Duodenal mucosa (tissue), 2 donors: ENCODE results near the gene UNC13A.

Experiments used
- H3K27ac ChIP-seq: one replicate; pipeline ENCODE4 v1.7.0; 2013; ENCODE audit warnings: low read depth, low read length
- H3K27me3 ChIP-seq, 2 donors: one replicate each; pipeline ENCODE4 v1.7.0; 2013; ENCODE audit warnings: low read length in 2 of 2, control low read depth in 1 of 2; ENCODE audit not compliant: insufficient read depth in 2 of 2, control insufficient read depth in 1 of 2
- H3K36me3 ChIP-seq, 2 donors: one replicate each; pipeline ENCODE4 v1.7.0; 2013; ENCODE audit warnings: low read length in 2 of 2, control low read depth in 1 of 2; ENCODE audit not compliant: insufficient read depth in 2 of 2, control insufficient read depth in 1 of 2
- H3K4me1 ChIP-seq, 2 donors: one replicate each; pipeline ENCODE4 v1.7.0; 2013; ENCODE audit warnings: low read length in 2 of 2, control low read depth in 1 of 2; ENCODE audit not compliant: insufficient read depth in 2 of 2, control insufficient read depth in 1 of 2
- H3K4me3 ChIP-seq, 2 donors: one replicate each; pipeline ENCODE4 v1.7.0; 2013; ENCODE audit warnings: low read length in 2 of 2, low read depth in 1 of 2
- H3K9ac ChIP-seq, 2 donors: one replicate each; pipeline ENCODE4 v1.7.0; 2013; ENCODE audit warnings: low read length in 2 of 2, low read depth in 1 of 2
- H3K9me3 ChIP-seq, 2 donors: one replicate each; pipeline ENCODE4 v1.7.0; 2013; ENCODE audit warnings: low read length in 2 of 2, control low read depth in 1 of 2; ENCODE audit not compliant: control insufficient read depth in 1 of 2

UNC13A gene

DNA sequence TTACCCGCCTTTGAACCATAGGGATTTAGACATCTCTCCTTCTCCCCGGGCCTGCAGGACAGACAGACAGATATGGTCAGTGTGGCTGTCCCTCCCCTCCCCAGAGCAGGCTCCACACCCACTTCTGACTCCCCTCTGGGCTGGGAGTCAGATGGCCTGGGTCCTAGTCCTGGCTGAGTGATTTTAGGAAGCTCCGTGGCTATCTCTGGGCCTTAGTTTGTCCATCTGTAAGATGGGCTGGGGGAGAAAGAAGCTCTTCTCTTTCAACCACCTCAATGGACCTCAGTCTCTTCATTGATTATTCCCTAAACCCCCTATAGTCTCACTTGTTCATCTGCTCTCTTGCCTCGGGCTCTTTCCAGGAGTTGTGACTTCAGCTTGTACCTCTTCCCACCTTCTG is 35.5 kb downstream of the UNC13A start:
- no peak overlapping the region for H3K27ac ChIP-seq
- no peaks in the 10 kb centered on the region for H3K4me1 ChIP-seq
- H3K9ac ChIP-seq: no peak overlapping the region
- H3K27me3 ChIP-seq: peaks cover 0 to 3% of the 10 kb centered on the region in 2 donors
- H3K4me3 ChIP-seq: no peak overlapping the region
- no peaks in the 10 kb centered on the region for H3K36me3 ChIP-seq
- peaks cover 0 to 3% of the 10 kb centered on the region in 2 donors for H3K9me3 ChIP-seq

DNA sequence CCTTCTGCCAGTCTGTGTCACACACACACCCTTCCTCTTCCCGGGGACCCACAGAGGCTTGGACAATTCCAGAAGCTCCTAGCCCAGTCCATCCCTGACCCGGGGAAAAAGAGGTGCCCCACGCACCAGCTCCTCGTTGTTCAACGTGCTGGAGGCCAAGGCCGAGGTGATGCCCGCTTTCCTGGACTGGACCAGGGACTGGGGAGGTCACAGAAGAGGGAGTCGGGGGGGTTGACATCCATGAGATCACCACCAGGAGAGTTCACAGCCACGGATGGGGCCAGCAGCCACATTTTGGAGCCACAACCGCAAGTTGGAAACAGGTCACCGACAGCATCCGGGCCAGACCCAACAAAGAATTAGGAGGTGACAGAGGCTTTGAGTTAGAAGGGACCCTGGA is 39.4 kb downstream of the UNC13A start:
- H3K9ac ChIP-seq: no peak overlapping the region
- no peaks in the 10 kb centered on the region for H3K4me1 ChIP-seq
- no peaks in the 10 kb centered on the region for H3K27me3 ChIP-seq
- no peaks in the 10 kb centered on the region for H3K9me3 ChIP-seq
- H3K27ac ChIP-seq: no peak overlapping the region
- no peak overlapping the region for H3K4me3 ChIP-seq
- no peaks in the 10 kb centered on the region for H3K36me3 ChIP-seq

DNA sequence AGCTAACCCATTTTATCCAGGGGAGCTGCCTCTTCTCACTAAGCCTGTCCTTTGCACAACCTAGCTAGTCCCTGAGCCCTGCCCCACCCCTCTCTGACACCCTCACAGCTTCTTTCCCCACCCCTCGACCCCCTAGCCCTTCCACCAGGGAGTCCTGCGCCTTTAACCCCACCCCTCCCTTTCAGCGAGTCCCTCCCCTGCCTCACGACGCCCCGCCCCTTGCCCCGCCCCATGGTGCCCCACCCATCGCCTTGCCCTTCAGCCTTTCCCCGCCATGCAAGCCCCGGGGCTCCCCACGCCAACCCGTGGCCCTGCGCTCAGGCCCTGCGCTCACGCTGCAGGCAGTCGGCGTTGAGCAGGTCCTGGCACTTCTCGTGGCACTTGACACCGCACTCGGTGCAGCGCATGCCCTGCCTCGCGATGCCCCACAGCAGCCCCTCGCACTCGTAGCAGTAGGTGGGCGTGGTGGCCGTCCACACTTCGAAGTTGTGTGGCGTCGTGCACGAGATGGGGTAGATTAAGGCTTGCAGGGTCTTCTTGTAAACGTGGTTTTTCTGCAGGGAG is 40.0 kb downstream of the UNC13A start:
- H3K4me1 ChIP-seq: no peaks in the 10 kb centered on the region
- no peak overlapping the region for H3K27ac ChIP-seq
- no peaks in the 10 kb centered on the region for H3K36me3 ChIP-seq
- no peaks in the 10 kb centered on the region for H3K9me3 ChIP-seq
- no peaks in the 10 kb centered on the region for H3K27me3 ChIP-seq
- H3K4me3 ChIP-seq: no peak overlapping the region
- H3K9ac ChIP-seq: no peak overlapping the region

DNA sequence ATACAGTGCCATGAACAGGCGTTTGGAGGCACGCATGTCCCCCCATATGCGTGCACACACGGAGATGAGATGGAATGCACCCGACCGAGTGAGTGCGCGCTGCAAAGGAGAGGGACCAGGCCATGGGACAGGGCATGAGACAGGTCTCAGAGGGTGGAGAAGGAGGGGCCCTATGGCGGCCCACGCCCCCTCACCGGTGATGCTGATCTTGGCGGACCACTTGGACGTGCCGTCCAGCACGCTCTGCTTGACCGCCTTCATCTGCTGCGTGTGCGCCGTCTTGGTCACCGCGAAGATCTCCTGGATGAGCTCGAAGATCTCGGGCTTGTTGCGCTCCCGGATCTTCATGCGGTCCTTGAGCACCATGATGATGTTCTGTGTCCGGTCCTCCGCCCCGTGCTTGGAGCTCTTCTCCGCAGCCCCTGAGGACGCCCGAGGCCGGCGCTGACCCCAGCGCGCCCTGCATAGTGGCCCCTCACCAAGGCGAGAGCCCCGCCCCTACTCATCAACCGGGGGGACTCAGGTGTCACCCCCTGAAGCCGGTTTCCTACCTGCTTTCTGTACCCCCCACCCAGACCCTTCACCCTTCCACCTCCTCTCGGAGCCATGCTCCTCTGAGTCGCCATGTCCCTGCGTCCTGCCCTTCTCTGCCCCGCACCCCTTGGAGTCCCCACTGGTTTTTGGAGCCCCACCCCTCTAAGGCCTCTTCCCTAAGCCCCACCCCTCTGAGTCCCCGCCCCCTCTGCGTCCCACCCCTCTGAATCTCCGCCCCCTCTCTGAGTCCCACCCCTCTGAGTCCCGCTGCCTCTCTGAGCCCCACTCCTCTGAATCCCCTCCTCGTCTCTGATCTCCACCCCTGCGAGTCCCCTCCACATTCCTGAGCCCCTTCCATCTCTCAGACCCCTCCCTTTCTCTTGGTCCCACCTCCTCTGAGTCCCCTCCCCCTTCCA is 40.8 kb downstream of the UNC13A start:
- H3K4me1 ChIP-seq: no peaks in the 10 kb centered on the region
- H3K27me3 ChIP-seq: no peaks in the 10 kb centered on the region
- H3K9ac ChIP-seq: no peak overlapping the region
- H3K4me3 ChIP-seq: no peak overlapping the region
- H3K27ac ChIP-seq: no peak overlapping the region
- H3K36me3 ChIP-seq: no peaks in the 10 kb centered on the region
- H3K9me3 ChIP-seq: no peaks in the 10 kb centered on the region

DNA sequence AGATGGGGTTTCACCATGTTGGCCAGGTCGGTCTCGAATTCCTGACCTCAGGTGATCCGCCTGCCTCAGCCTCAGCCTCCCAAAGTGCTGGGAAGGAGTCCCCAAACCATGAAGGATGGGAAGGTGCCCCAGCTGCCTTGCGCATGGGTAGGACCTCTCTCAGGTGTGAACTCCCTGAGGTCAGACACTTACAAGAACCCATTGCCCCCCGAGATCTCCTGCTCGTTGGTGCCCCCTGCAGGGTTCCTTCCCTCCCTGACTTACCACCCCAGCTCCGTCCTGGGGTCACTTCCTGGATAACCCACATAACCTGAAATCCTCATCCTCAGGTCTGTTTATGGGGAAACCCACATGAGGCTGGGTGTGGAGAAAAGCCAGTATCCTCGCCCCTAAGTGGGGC is 41.7 kb downstream of the UNC13A start:
- no peaks in the 10 kb centered on the region for H3K36me3 ChIP-seq
- H3K4me3 ChIP-seq: no peak overlapping the region
- no peaks in the 10 kb centered on the region for H3K27me3 ChIP-seq

DNA sequence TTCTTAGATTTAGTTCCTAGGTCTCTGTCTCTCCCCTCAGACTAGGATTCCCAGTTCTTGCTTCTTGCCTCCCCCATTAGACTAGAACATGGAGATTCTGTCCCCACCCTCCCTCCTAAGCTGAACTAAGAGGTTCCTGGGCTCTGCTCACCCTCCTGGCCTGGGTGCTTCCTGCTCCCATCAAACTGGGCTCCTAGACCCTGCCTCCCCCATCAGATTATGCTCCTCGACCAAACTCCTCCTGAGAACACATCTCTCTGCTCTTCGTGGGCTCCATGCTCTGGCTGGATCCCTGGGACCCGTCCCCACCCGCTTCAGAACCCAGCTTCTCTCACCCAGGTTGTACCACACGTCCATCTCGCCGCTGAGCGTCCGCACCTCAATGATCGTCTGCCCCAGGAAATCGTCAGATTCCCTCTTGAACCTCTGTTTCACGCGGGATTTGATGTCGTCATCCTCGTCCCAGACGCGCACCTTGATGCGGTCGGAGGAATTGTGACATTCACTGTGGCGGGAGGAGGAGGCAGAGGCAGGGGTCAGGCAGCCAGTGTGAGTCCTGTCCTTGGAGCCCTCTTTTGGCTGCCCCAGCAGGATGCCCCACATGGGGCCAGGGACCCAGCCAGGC is 42.7 kb downstream of the UNC13A start:
- H3K4me3 ChIP-seq: no peak overlapping the region
- H3K9ac ChIP-seq: no peak overlapping the region
- H3K9me3 ChIP-seq: no peaks in the 10 kb centered on the region
- no peaks in the 10 kb centered on the region for H3K36me3 ChIP-seq
- H3K4me1 ChIP-seq: no peaks in the 10 kb centered on the region
- no peaks in the 10 kb centered on the region for H3K27me3 ChIP-seq
- no peak overlapping the region for H3K27ac ChIP-seq

More for the DNA sequence above, 41.7 kb downstream of the UNC13A start:
- no peak overlapping the region for H3K9ac ChIP-seq
- H3K9me3 ChIP-seq: no peaks in the 10 kb centered on the region
- no peaks in the 10 kb centered on the region for H3K4me1 ChIP-seq
- H3K27ac ChIP-seq: no peak overlapping the region

DNA sequence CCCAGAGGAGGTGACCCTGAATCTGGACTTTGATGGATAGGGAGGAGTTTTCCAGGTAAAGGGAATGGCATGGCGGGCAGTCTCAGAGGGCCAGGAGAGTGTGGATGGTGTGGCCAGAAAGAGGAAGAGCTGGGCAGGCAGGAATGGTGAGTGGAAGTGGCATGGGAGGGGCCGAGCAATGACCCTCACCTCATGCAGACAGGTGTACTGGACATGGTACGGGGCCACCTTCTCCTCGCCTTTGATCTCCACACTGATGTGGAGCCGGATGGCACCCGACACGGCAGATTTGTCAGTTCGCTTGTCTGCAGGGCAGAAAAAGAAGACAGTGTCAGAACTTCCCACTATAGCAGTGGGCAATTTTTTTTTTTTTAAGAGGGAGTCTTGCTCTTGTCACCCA is 45.5 kb downstream of the UNC13A start:
- Histone ChIP-seq H3K9ac (no peak overlapping the region), H3K9me3 (no peaks in the 10 kb centered on the region), H3K27ac (no peak overlapping the region), H3K4me1 (no peaks in the 10 kb centered on the region), H3K27me3 (no peaks in the 10 kb centered on the region), H3K36me3 (no peaks in the 10 kb centered on the region), H3K4me3 (no peak overlapping the region)

DNA sequence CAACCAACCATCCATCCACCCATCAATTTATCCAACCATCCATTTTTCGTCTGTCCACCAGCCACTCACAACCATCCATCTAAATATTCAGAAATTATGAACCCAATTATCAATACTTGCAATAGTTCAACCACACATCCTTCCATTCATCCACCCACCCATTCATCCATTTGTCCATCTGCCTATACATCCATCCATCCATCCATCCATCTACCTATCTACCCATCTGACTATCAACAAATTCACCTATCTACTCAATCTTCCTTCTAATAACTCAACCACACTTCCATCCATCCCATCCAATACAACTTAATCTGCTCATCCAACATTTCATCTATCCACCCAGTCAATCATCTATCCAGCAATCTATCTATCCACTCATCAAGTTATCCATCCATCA is 46.3 kb downstream of the UNC13A start:
- Histone ChIP-seq H3K27ac (no peak overlapping the region), H3K36me3 (no peaks in the 10 kb centered on the region), H3K9ac (no peak overlapping the region), H3K4me3 (no peak overlapping the region), H3K4me1 (no peaks in the 10 kb centered on the region), H3K9me3 (no peaks in the 10 kb centered on the region), H3K27me3 (no peaks in the 10 kb centered on the region)

DNA sequence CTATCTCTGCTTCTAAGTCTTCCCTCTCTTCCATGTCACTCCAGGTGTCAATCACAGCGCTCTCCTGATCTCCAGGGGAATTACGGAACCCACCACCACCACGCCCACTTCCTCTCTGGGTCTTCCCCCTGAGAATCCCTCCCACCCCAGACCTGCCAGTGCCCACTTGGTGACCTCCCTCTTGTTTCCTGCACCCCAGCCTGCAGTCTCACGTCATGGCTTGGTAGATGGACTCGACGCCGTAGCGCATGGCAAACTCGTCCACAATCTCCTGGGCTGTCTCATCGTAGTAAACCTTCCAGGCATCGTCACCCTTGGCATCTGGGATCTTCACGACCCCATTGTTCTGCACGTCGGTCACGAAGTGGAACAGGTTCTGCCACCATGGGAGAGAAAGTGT is 47.0 kb downstream of the UNC13A start:
- Histone ChIP-seq H3K9ac (no peak overlapping the region), H3K27ac (no peak overlapping the region), H3K27me3 (no peaks in the 10 kb centered on the region), H3K4me3 (no peak overlapping the region), H3K4me1 (no peaks in the 10 kb centered on the region), H3K9me3 (no peaks in the 10 kb centered on the region), H3K36me3 (no peaks in the 10 kb centered on the region)

DNA sequence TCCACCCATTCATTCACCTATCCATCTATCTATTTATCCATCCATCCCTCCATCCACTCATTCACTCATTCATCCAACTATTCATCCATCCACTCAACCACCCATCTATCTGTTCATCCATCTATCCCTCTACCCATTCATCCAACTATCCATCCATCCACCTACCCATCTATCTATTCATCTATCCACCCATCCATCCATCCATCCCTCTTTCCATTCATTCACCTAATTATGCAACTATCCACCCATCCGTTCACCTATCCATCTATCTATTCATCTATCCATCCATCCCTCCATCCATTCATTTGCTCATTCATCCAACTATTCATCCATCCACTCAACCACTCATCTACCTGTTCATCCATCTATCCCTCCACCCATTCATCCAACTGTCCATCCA is 54.5 kb downstream of the UNC13A start:
- Histone ChIP-seq H3K27me3 (no peaks in the 10 kb centered on the region), H3K9me3 (no peaks in the 10 kb centered on the region), H3K4me3 (no peak overlapping the region), H3K36me3 (no peaks in the 10 kb centered on the region), H3K27ac (no peak overlapping the region), H3K4me1 (no peaks in the 10 kb centered on the region), H3K9ac (no peak overlapping the region)
